SW480 (cell line): ENCODE results near the gene ALG2.

Experiments
- DNase-seq: peaks from one replicate; pipeline ENCODE4 v3.0.0-alpha.2; 2016; ENCODE audit warnings: low spot score

The ALG2 gene

GRCh38 chr9:99172124-99173091 lies 49.3 kb downstream of the ALG2 start:
- peak; percentile 16 for DNase-seq

DNA sequence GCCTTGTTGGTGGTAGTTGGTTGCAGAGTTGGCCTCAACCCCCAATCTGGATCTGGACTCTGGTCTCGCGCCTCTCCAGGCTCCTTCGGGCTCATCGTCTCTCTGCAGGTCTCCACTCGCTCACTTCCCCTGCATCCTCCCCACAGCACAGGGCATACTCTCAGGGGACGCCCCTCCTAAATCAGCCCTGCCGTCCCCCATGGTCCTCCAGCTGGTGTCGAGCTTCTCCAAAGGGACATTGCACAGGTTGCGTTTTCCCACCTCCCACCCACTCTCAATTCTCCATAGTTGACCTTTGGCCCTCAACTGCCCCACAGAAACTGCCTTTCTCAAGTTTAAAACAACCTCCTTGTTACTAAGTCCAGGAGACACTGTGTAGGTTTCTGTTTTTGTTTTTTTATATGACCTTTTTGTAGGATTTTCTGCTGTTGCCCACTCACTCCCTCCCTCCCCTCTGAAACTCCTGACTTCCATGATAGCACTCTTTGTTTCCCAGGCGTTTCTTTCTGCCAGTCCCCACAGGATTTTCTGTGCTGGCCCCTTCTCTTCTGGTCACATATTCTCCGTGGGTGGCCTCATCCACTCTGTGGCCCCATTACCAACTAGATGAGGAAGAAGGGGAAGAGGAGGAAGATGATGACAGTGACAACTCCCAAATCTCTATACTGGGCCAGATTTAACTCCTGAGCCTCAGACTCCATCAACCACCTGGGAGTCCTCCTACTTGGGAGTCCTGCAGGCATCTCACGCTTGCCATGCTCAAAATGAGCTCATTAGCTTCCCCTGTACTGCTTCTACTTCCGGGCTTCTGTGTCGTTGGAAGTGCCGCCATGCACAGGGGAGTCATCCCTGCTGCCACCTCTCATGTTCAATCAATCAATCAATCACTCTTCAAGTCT lies 50.3 kb downstream of the ALG2 start:
- DNase-seq: no peak

GRCh38 chr9:99169982-99170761 lies 51.6 kb downstream of the ALG2 start:
- DNase-seq: no peak

DNA sequence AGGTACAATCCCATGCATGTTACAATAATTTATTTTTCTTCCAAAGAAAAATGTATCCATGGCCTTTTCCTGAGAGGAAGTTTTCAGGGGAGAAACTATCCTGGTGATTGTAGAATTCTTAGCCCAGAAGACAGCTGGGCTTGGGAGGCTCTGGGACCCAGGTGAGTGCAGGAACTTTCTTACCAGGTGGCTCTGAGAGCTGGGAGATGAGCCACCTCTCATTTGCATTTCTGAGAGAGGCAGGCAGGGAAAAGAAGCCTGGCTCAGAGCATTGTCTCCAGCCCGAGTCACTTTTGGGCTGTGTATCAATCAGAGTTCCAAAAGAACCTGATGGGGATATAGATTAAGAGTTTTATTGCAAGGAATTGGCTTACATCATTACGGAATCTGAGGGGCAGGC lies 52.7 kb downstream of the ALG2 start:
- no peak for DNase-seq

- no peak for DNase-seq
Measured at GRCh38 chr9:99167694-99168093, 54.0 kb downstream of the ALG2 start.

- DNase-seq: peak; percentile 4
Measured at GRCh38 chr9:99167119-99167518, 54.6 kb downstream of the ALG2 start.
